ENCODE data around the gene RNF214.

RNF214 gene

DNA sequence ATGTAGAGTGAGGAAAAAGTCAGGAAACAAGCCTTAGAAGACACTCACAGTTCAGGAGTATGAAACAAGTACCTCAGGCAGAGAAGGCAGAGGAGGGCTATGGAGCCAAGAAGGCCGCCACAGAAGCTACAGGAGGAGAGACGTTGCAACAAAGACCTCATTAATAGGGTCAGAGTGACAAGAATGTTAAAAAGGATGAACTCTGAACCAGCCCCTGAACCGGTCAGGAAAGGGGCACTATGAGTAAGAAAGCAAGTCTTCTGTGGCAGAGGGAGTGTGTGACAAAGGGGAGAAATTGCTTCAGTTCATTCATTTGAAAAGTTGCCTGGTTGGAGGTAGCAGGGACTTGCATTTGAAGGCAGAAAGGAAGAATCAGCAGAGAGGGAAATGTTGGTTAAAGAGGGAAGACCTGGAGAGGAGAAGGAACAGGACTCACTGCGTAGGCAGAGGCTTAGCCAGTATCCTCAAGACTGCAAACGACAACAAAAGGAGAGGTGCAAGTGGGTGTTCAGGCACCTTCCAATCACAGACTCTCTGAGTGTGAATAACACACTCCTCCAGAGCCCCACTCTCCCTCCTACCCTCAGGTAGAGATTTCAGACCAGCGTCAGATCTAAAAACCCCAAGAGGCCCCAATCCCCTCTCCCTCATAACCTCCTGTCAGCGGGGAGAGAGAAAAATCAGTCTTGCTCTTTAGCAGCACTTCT lies 17.9 kb upstream of the RNF214 start:
- no peak for DNase-seq (ENCODE audit: low spot score)

- DNase-seq (ENCODE audit: low spot score): no peak
Measured at GRCh38 chr11:117217141-117218084, 15.1 kb upstream of the RNF214 start.

- no peak for DNase-seq (ENCODE audit: low spot score)
Measured at GRCh38 chr11:117218133-117218915, 14.1 kb upstream of the RNF214 start.

GRCh38 chr11:117219001-117219400 lies 13.5 kb upstream of the RNF214 start:
- DNase-seq (ENCODE audit: low spot score): no peak

DNA sequence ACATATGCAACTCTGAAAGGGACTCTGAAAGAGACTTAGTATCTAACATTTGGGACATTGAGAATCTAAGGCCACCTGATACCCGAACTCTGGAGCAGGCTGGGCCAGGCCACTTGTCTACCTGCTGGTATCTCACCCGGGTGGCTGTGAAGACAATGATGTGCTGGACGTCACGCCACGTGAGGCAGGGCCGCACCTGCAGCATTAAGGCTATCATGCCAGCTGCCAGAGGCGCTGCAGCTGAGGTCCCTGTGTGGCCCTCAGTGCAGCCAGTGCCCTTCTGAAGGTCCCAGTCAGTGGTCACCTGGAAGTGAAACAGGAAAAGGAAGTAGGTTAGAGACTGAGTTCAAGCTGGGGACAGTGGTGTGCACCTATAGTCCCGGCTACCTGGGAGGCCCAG lies 13.0 kb upstream of the RNF214 start:
- DNase-seq (ENCODE audit: low spot score): no peak

- DNase-seq (ENCODE audit: low spot score): no peak
Measured at GRCh38 chr11:117219995-117220394, 12.5 kb upstream of the RNF214 start.

DNA sequence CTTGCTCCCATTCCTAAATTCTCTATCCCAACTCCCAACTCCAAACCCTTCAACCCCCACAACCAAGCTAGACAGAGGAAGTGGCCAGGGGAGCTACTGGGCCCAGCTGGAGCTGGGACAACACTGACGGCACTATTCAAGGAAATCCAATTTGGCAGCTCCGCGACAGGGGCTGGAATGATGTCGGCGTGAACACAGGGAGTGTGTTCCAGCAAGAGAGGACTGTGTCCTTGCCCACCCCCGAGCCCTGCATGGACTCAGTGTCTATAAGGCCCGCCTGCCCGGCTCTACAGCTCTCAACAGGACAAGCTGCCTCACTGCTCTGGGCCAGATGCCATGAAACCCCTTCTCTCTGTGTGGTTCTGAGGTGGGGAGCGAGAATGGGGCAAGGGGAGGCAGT lies 11.9 kb upstream of the RNF214 start:
- DNase-seq (ENCODE audit: low spot score): peak; percentile 79

- DNase-seq (ENCODE audit: low spot score): peak; percentile 31
Measured at GRCh38 chr11:117220999-117221774, 11.3 kb upstream of the RNF214 start.

DNA sequence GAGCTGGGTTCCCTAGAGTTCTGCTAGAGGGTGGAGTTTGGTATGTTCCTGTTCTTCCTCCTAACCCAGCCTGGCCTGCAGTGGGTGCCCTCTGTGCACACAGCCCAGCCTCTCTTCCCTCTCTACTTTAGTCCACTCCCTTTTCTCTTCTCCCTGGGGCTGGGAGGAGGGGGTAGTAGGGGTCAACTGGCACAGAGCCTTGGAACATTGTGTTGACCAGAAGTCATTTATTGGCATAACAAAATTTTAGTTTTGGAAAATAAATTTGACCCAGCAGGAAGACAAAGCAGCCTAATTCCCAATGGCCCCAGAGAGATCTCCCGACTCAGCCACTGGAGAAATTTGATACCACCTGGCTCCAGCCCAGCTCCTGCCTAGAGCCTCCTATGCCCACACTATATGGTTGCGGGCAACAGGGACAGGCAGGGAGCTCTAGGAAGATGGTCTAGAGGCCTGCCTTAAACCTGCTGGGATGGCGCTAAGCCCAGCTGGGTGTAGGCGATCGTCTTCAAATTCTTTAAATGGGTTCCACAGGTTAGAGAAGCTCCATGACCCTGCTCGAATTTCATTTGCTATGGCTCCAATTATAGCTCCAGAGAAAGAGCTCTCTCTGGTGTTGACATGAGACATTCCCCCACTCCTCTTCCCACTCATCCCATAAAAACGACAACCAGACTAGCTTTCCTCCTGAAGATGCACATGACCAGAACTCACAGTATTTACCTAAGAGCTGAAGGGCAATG lies 10.5 kb upstream of the RNF214 start:
- DNase-seq (ENCODE audit: low spot score): no peak

DNA sequence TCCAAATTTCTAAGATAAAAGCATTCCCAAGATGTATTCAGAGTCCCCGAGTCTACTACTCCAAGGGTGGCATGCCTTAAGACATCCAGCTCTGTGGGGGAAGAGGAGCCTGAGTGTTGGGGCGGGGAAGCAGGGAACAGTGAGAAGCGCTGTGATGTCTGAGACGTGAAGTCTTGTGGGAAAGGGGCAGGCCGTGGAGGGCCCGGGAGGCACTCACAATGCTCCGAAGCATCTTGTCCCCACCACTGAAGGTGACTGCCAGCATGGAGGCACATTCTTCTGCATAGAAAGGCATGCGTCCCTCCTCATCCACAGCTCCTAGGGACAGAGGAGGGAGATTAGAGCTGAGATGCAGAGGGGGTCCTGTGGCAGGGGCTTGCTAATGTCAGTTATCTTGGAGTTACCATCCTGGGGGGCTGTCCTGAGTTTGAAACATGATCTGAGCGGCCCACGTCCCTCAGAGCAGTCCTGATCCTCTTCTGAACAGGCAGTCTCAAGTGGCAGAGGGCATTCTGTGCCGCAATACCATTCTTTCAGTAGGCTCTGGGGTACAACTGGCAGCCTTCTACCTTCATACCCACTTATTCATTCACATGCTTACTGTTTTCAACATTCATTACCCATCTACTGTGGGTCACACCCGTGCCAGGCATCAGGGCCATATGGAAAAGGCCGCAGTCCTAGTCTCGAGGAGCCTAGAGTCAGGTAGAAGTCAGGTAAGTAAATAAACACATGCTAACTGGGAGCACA lies 9.3 kb upstream of the RNF214 start:
- no peak for DNase-seq (ENCODE audit: low spot score)

DNA sequence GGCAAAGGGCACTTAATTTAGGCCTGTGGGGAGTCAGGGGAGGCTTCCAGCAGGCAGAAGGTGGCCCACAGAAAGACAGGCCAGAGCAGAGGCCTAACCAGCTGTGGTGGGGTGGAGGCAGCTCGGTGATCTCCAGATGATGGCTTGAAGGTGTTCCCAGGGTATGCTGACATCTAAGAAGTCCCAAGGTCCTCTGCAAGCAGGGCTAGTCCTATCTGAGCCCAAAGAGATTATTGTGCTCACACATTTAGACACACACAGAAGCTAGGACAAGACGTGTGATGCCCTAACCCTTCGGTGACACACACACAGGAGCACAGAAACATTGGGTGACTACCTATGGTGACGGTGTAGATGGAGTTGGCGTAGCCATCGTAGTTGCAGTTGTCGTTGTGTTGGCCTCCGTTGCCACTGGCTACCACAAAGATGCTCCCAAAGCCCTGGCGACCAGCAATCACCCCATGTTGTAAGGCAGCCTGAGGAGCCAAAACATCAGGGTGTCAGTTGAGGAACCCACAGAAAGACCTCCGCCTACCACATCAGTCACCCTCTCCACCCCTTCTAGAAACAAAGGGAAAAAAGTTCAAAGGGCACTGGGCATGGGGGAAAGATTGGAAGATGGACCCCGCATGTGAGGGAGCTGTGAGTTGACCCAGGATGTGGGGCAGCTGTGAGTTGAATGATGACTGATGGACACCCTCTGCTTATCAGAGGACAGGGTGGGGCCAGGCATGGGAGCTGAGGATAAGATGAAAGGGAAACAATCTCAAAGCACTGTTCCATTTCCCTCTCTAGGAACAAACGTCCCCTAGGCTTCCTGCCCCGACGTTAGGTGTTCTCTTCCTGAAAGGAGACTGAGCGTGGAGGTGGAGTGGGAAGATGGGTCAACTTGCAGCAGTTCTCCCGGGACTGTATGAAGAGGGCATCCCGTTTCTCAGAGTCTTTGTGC lies 8.5 kb upstream of the RNF214 start:
- no peak for DNase-seq (ENCODE audit: low spot score)

DNA sequence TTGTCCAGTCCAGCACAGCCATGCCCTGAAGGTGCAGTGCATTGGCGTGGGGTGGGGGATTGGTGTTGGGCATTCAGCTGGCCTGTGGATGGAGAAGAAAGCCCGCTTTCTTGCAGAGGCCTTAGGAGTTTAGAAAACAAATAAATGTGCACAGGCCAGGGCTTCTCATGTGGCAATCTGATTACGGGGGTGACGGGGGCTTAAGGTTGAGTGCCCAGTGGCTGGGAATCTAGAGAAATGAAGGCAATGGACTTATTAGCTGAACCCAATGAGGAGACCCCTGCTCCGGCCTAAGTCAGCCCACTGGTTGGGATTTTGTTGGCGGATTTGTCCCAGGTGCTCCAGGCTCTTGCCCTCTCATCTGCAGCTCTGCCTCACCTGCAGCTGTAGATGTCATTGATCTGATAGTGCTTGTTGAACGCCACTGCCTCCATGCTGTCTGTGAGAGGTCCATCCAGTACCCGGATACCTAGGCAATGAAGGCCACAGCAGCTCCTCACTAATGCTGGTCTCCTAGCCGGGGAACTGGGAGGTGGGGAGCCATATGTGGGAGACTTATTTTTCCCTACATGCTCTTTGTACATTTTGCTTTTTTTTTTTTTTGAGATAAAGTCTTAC lies 6.8 kb upstream of the RNF214 start:
- no peak for DNase-seq (ENCODE audit: low spot score)

GRCh38 chr11:117226388-117227385 lies 5.8 kb upstream of the RNF214 start:
- peak; percentile 93 for DNase-seq (ENCODE audit: low spot score)

GRCh38 chr11:117228091-117228490 lies 4.4 kb upstream of the RNF214 start:
- no peak for DNase-seq (ENCODE audit: low spot score)

GRCh38 chr11:117229411-117229810 lies 3.1 kb upstream of the RNF214 start:
- DNase-seq (ENCODE audit: low spot score): no peak

DNA sequence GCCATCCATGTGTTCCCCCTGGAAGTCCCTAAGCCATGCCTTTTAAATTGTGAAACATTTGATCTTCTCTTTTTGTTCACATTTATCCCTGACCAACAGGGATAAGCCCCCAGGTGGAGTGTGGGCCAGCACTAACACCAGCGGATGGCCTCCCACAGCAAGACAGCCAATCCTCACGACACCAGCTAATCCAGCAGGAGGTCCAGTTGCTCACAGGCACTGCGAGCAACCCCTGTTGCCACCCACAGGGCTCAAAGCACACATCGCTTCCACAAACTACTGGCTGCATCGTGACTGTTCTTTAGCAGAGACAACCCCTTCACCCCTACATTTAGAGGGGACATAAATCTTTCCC lies 2.6 kb upstream of the RNF214 start:
- no peak for DNase-seq (ENCODE audit: low spot score)

DNA sequence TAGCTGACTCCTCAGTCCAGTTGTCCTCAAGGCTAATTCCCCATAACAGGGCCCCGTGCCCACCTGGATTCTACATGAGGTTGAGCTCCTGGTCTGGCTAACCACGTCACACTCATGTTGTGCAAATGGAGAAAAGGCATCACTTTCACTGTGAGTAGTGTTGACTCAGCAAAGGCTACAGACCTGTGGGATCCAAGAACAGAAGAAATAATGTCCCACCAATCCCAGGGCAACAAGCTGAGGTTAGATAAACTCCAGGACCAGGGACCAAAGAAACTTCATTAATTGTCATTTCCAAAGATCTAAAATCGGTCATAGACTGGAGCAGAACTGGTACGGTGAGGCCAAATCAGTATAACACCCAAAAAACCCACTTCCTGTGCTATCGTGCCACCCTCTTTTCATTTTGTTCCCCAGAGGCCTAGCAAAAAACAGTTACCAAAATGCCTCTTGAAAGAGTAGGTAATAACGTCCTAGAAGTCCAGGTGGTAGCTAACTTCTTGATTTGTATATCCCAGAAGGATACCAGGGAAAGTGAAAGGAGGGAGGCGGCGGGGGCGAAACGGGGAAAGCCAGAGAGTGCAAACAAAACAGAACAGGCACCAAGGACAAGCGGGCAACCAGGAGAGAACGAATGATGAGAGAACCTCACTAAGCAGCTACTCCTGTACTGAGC lies 2.0 kb upstream of the RNF214 start:
- DNase-seq (ENCODE audit: low spot score): no peak

All from Ammon's horn (tissue), 1 donor.